Choroid plexus epithelial cell (primary cell): ENCODE measurements around the gene NIPAL3.
A peak's percentile ranks its signal among the peaks of the same experiment; 100 is the strongest.

Experiments used
- DNase-seq: peaks from one replicate; pipeline ENCODE4 v3.0.0-alpha.2; 2010; ENCODE audit warnings: low read depth
- H3K4me3 ChIP-seq: 2 replicates; pipeline ENCODE4 v1.5.1; 2011; ENCODE audit warnings: low read depth, mild to moderate bottlenecking, control low read depth, low read length, moderate library complexity
- TF ChIP-seq, protein P1 (sequence below): conservative IDR thresholded peaks from 2 replicates; pipeline ENCODE4 v1.5.1; 2011; ENCODE audit warnings: low read depth, mild to moderate bottlenecking, control low read depth, inconsistent platforms, low read length, moderate library complexity

NIPAL3 gene

GRCh38 chr1:24384251-24385090, 31.1 kb upstream of the NIPAL3 start:
- H3K4me3 ChIP-seq = no peak overlapping the region
- DNase-seq = peak; percentile 82
- TF ChIP-seq, protein P1, sequence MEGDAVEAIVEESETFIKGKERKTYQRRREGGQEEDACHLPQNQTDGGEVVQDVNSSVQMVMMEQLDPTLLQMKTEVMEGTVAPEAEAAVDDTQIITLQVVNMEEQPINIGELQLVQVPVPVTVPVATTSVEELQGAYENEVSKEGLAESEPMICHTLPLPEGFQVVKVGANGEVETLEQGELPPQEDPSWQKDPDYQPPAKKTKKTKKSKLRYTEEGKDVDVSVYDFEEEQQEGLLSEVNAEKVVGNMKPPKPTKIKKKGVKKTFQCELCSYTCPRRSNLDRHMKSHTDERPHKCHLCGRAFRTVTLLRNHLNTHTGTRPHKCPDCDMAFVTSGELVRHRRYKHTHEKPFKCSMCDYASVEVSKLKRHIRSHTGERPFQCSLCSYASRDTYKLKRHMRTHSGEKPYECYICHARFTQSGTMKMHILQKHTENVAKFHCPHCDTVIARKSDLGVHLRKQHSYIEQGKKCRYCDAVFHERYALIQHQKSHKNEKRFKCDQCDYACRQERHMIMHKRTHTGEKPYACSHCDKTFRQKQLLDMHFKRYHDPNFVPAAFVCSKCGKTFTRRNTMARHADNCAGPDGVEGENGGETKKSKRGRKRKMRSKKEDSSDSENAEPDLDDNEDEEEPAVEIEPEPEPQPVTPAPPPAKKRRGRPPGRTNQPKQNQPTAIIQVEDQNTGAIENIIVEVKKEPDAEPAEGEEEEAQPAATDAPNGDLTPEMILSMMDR = no peak

DNA sequence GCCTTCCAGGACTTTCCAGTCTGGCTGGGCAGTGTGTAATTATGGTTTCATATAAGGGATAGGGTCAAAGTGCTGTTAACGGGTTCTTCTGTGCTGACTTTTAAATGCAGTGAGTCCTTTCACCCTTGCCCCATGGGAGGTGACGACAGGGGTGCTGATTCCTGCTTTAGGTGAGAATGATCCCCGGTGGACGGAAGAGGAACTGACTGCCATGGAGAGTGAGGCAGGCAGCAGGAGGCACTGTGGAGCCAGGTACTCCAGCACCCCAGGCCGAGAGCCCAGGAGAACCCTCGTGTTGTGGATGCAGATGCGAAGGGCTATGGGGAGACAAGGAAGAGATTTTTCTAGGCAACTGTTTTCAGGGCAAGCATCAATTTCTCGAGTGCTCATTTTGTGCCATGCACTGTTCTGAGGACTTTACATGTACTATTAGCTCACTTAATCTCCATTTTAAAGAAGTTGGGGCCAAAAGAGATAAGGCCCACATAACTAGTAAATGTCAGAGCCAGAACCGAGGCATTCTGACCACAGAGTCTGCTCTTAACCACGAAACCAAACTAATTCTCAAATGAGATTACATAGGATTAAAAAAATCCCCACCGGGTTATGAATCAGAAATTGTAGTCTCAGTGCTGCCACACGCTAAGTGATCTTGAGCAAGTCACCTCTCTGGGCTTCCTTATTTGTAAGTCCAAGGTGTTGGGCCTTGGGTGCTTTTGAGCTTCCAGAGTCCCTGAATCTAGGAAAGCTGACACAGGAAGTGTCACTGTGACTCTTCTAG, 30.3 kb upstream of the NIPAL3 start:
- DNase-seq = peak; percentile 34
- TF ChIP-seq, protein P1 = peak; percentile 74
- H3K4me3 ChIP-seq = no peak overlapping the region

DNA sequence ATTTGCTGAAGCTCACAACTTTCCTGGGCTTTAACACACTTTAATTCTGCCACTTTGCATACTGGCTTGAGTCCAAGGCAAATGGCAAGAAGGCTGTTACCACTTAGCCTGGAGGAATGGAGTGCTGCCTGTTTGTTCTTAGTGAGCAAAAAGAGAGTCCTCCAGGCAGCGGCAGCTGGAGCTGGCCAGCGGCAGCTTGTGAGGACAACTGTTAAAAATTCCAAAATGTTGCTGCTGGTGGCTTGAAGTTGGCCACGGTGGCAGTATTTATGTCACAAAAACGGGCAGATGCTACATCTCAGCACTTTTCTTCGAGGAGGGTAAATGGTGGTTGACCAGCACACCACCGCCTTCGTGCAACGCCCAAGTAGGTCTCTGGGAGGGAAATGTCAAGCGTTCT, 29.4 kb upstream of the NIPAL3 start:
- TF ChIP-seq, protein P1 = no peak
- DNase-seq = peak; percentile 10
- no peak overlapping the region for H3K4me3 ChIP-seq

DNA sequence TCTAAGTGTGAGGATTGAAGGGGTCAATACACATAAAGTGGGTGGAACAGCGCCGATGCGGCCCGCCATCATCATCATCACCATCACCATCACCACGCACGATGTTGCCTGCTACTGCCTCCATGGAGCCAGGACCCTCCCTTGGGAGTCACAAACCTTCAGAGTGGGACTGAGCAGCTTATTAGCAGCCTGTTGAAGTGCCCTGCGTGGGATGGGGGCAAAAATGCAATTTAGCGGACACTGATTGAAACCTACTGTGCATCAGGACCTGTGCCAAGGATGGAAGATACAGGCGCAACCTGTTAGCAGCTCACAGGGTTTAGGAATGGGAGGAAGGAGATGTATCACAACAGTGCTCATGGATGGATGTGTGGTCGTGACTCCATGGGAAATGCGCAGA, 28.7 kb upstream of the NIPAL3 start:
- DNase-seq = no peak
- H3K4me3 ChIP-seq = no peak overlapping the region
- TF ChIP-seq, protein P1 = no peak

GRCh38 chr1:24387636-24388175, 27.9 kb upstream of the NIPAL3 start:
- no peak for DNase-seq
- H3K4me3 ChIP-seq = no peak overlapping the region
- TF ChIP-seq, protein P1 = no peak

- H3K4me3 ChIP-seq = no peak overlapping the region
- DNase-seq = no peak
- TF ChIP-seq, protein P1 = no peak
Measured at GRCh38 chr1:24388331-24388885, 27.2 kb upstream of the NIPAL3 start.
